AG09309 (cell line): ENCODE data around the gene SYNDIG1.

Experiments used
- DNase-seq: peaks from one replicate; pipeline ENCODE4 v3.0.0-alpha.2; 2010; ENCODE audit warnings: low read depth
- H3K4me3 ChIP-seq: 2 replicates; pipeline ENCODE4 v1.5.1; 2011; ENCODE audit warnings: mild to moderate bottlenecking, low read depth, low read length, moderate library complexity; ENCODE audit not compliant: control insufficient read depth
- TF ChIP-seq, protein P1 (sequence below): IDR thresholded peaks from 2 replicates; pipeline ENCODE4 v1.5.1; 2011; ENCODE audit warnings: mild to moderate bottlenecking, low read depth, low read length, inconsistent platforms; ENCODE audit not compliant: insufficient read depth, control insufficient read depth; ENCODE audit errors: missing control alignments

SYNDIG1 gene

GRCh38 chr20:24634855-24635254, 165.4 kb downstream of the SYNDIG1 start:
- peak overlapping the region; percentile 19; the same call in 1 of the 2 replicates for H3K4me3 ChIP-seq
- peak; percentile 81 for DNase-seq
- TF ChIP-seq, protein P1, sequence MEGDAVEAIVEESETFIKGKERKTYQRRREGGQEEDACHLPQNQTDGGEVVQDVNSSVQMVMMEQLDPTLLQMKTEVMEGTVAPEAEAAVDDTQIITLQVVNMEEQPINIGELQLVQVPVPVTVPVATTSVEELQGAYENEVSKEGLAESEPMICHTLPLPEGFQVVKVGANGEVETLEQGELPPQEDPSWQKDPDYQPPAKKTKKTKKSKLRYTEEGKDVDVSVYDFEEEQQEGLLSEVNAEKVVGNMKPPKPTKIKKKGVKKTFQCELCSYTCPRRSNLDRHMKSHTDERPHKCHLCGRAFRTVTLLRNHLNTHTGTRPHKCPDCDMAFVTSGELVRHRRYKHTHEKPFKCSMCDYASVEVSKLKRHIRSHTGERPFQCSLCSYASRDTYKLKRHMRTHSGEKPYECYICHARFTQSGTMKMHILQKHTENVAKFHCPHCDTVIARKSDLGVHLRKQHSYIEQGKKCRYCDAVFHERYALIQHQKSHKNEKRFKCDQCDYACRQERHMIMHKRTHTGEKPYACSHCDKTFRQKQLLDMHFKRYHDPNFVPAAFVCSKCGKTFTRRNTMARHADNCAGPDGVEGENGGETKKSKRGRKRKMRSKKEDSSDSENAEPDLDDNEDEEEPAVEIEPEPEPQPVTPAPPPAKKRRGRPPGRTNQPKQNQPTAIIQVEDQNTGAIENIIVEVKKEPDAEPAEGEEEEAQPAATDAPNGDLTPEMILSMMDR = no peak

- no peak overlapping the region for H3K4me3 ChIP-seq
- TF ChIP-seq, protein P1 = no peak
- DNase-seq = no peak
Observed at GRCh38 chr20:24636626-24637025, 167.2 kb downstream of the SYNDIG1 start.

- H3K4me3 ChIP-seq = no peak overlapping the region
- no peak for DNase-seq
- TF ChIP-seq, protein P1 = no peak
Observed at GRCh38 chr20:24637087-24637486, 167.7 kb downstream of the SYNDIG1 start.

GRCh38 chr20:24637941-24638340, 168.5 kb downstream of the SYNDIG1 start:
- H3K4me3 ChIP-seq = no peak overlapping the region
- TF ChIP-seq, protein P1 = no peak
- DNase-seq = no peak

DNA sequence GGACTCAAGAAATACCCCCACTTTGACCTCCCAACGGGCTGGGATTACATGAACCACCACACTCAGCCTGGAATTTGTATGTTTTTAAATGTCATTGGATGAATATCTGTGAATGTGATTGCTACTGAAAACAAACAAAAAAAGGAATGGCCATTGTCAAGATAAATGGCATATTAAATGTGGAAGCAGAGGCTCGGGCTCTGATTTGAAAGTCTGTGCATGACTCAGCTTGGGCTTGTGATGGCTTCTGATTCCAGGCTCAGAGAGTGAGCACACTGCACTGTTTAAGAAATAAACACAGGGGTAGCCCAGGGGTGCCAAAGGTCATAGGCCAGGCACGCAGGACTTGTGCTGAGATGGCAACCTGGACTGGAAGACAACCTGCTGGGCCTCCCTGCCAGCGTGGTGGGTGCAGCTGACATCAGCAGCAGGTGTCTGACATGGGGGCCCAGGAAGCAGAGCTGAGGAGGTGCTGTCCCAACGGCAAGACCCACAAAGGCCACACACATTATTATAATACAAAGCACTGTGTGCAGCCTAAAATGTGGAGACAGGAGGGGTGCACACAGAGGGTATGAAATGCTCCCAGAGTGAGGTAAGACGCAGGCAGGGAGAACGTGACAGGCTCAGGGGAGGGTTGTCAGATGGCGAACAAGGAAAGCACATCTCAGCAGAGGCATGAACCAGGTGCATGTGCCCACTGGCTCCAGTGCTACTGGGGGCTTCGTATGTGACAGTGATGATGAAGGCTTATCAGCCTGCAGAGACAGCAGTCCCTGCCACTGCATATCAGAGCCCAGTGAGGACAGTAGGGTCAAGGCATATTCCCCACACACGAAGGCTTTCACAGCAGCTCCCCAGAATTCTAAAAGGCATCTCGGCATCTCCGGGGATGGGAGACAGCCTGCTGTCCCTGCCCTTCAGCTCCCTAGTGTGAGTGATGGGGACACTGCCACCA, 169.4 kb downstream of the SYNDIG1 start:
- TF ChIP-seq, protein P1 = no peak
- H3K4me3 ChIP-seq = no peak overlapping the region
- DNase-seq = no peak

- H3K4me3 ChIP-seq = no peak overlapping the region
- no peak for DNase-seq
- TF ChIP-seq, protein P1 = no peak
Observed at GRCh38 chr20:24640276-24640675, 170.8 kb downstream of the SYNDIG1 start.
